Thyroid gland (tissue), 4 donors: Measurements from ENCODE around the gene PUSL1. TPM values are rescaled to one million over a fixed set of nuclear protein-coding genes. Genes with fewer than 3 reads are reported as not detected.

Source experiments
- DNase-seq, 2 donors: peaks; one replicate each; pipeline ENCODE4 v3.0.0-alpha.2; 2019
- H3K27ac ChIP-seq, 3 donors: fragments of 200-600 bp; sonication (generic); 1 replicate in 2 of 3; 2 replicates in 1 of 3; pipeline ENCODE4 v1.5.1; 2016 to 2019; ENCODE audit warnings: mild to moderate bottlenecking in 1 of 3, moderate library complexity in 1 of 3
- H3K27me3 ChIP-seq: fragments of 200-600 bp; sonication (generic); one replicate; pipeline ENCODE4 v1.5.1; 2019
- H3K36me3 ChIP-seq, 2 donors: fragments of 200-600 bp; sonication (generic); one replicate each; pipeline ENCODE4 v1.5.1; 2016 to 2019
- H3K4me1 ChIP-seq, 2 donors: fragments of 200-600 bp; sonication (generic); one replicate each; pipeline ENCODE4 v1.5.1; 2017 to 2019
- H3K4me3 ChIP-seq, 3 donors: fragments of 200-600 bp; sonication (generic); replicated peaks in 1 of 3; 1 replicate in 2 of 3; 2 replicates in 1 of 3; pipeline ENCODE4 v1.5.1; 2016; ENCODE audit warnings: mild to moderate bottlenecking in 1 of 3
- H3K9me3 ChIP-seq: fragments of 200-600 bp; sonication (generic); one replicate; pipeline ENCODE4 v1.5.1; 2017
- POLR2A ChIP-seq, 2 donors: fragments of 450-650 bp; IDR thresholded peaks; one replicate each; pipeline ENCODE4 v1.6.1; 2017; ENCODE audit warnings: antibody characterized with exemption in 2 of 2, mild to moderate bottlenecking in 2 of 2, moderate library complexity in 1 of 2
- WGBS, 2 donors: methylation state at CpG; one replicate each; pipeline ENCODE4 v1.1.5; 2017; 5-methylcytosine and 5-hydroxymethylcytosine counted together
- intact Hi-C: fragments of 100-400 bp; cut with DNase I; formaldehyde crosslinking; loops from one replicate; pipeline ENCODE4 v1.15.1; 2023
- total RNA-seq, 4 donors: library from RNA; depleted of rRNA; stranded (reverse); fragments of >200 nt; gene quantifications; one replicate each; pipeline ENCODE4 v1.2.3, GENCODE V29; 2016
- TF ChIP-seq, protein P1 (sequence below), 6 experiments: fragments of 200-600 bp in 3 of 6; fragments of 450-650 bp in 3 of 6; sonication (generic) in 3 of 6; IDR thresholded peaks; one replicate each; pipeline ENCODE4 v1.5.1; 2016 to 2019; ENCODE audit warnings: antibody characterized with exemption in 6 of 6, mild to moderate bottlenecking in 2 of 6, inconsistent platforms in 1 of 6, moderate library complexity in 1 of 6

The PUSL1 gene
- total RNA-seq, 4 donors from 2014 or later: 24.0 to 41.4 (median 28.0) TPM

DNA sequence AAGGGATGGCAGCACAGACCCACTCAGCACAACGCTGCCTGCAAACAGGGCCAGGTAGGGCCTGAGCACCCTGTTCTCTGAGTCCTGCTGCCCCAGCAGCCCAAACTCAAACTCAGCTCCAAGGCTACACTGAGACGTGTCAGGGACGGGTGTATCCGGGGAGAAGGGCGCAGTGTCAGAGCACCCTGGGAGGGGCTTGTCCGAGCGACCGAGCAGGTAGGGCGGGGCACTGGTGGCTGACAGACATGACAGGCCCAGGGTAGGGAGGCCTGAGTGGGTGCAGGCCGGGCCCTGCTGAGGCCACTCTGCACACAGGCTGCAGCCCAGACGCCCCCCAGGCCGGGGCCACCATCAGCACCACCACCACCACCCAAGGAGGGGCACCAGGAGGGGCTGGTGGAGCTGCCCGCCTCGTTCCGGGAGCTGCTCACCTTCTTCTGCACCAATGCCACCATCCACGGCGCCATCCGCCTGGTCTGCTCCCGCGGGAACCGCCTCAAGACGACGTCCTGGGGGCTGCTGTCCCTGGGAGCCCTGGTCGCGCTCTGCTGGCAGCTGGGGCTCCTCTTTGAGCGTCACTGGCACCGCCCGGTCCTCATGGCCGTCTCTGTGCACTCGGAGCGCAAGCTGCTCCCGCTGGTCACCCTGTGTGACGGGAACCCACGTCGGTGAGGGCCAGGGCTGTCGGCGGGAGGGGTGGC, 22.6 kb upstream of the PUSL1 start:
- intact Hi-C loops: no loop called here
- WGBS, 2 donors: 22 to 42% methylated on average over 11 to 19 of the region's 37 CpGs

GRCh38 chr1:1286313-1287261, 21.8 kb upstream of the PUSL1 start:
- no peak for TF ChIP-seq POLR2A (IDR thresholded peaks at IDR 0.05)
- TF ChIP-seq, protein P1, sequence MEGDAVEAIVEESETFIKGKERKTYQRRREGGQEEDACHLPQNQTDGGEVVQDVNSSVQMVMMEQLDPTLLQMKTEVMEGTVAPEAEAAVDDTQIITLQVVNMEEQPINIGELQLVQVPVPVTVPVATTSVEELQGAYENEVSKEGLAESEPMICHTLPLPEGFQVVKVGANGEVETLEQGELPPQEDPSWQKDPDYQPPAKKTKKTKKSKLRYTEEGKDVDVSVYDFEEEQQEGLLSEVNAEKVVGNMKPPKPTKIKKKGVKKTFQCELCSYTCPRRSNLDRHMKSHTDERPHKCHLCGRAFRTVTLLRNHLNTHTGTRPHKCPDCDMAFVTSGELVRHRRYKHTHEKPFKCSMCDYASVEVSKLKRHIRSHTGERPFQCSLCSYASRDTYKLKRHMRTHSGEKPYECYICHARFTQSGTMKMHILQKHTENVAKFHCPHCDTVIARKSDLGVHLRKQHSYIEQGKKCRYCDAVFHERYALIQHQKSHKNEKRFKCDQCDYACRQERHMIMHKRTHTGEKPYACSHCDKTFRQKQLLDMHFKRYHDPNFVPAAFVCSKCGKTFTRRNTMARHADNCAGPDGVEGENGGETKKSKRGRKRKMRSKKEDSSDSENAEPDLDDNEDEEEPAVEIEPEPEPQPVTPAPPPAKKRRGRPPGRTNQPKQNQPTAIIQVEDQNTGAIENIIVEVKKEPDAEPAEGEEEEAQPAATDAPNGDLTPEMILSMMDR (IDR thresholded peaks at IDR 0.05): no peak
- Histone ChIP-seq H3K4me3 (no peak overlapping the region), H3K9me3 (no peaks in the 10 kb centered on the region), H3K27me3 (no peaks in the 10 kb centered on the region), H3K27ac (no peak overlapping the region), H3K4me1 (peaks cover 11 to 12% of the 10 kb centered on the region in 2 donors), H3K36me3 (no peaks in the 10 kb centered on the region)
- WGBS, 2 donors: 20 to 69% methylated on average over 1 to 13 of the region's 50 CpGs
- DNase-seq: no peak
- intact Hi-C loops: no loop called here

More for the DNA sequence above, 22.6 kb upstream of the PUSL1 start:
- no peak overlapping the region for H3K4me3 ChIP-seq
- TF ChIP-seq POLR2A (IDR thresholded peaks at IDR 0.05): no peak
- TF ChIP-seq, protein P1 (IDR thresholded peaks at IDR 0.05): no peak
- no peaks in the 10 kb centered on the region for H3K9me3 ChIP-seq
- no peaks in the 10 kb centered on the region for H3K36me3 ChIP-seq
- no peak overlapping the region for H3K27ac ChIP-seq
- DNase-seq: no peak
- peaks cover 6 to 11% of the 10 kb centered on the region in 2 donors for H3K4me1 ChIP-seq
- no peaks in the 10 kb centered on the region for H3K27me3 ChIP-seq

- Histone ChIP-seq H3K4me1 (peaks cover 6 to 9% of the 10 kb centered on the region in 2 donors), H3K9me3 (no peaks in the 10 kb centered on the region), H3K27ac (no peak overlapping the region), H3K36me3 (no peaks in the 10 kb centered on the region), H3K4me3 (no peak overlapping the region), H3K27me3 (no peaks in the 10 kb centered on the region)
- intact Hi-C loops: no loop called here
- WGBS, 2 donors: 73 to 84% methylated on average over 13 to 15 of the region's 46 CpGs
- TF ChIP-seq, protein P1 (IDR thresholded peaks at IDR 0.05): no peak
- TF ChIP-seq POLR2A (IDR thresholded peaks at IDR 0.05): no peak
- no peak for DNase-seq
Measured at GRCh38 chr1:1287288-1288110, 20.9 kb upstream of the PUSL1 start.

DNA sequence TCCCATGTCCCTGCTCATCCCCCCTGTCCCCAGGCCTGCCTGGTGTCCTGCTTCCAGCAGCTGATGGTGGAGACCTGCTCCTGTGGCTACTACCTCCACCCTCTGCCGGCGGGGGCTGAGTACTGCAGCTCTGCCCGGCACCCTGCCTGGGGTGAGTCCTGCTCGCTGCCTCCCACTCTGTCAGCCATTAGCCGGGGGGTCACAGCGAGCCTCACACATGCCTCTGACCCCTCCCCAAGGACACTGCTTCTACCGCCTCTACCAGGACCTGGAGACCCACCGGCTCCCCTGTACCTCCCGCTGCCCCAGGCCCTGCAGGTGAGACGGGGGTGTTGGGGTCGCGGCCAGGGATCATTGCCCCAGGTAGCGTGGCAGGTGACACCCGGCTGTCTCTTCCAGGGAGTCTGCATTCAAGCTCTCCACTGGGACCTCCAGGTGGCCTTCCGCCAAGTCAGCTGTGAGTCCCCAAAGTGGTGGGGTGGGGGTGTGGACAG, 18.1 kb upstream of the PUSL1 start:
- H3K9me3 ChIP-seq: no peaks in the 10 kb centered on the region
- no peak overlapping the region for H3K27ac ChIP-seq
- peak in 1 of 2 donors; percentile 48 for DNase-seq
- no peak for TF ChIP-seq POLR2A (IDR thresholded peaks at IDR 0.05)
- TF ChIP-seq, protein P1 (IDR thresholded peaks at IDR 0.05): peak in 4 of 6 experiments; percentile 13 to 45 (median 41)
- no peaks in the 10 kb centered on the region for H3K36me3 ChIP-seq
- H3K4me3 ChIP-seq: no peak overlapping the region
- WGBS, 2 donors: 19 to 90% methylated on average over 4 of the region's 15 CpGs
- no peaks in the 10 kb centered on the region for H3K27me3 ChIP-seq
- intact Hi-C loops: loop anchor here (2.0 to 10.0 kb wide), 2 partner anchors 167 to 315 kb away; no protein-coding TSS in a partner anchor
- H3K4me1 ChIP-seq: peaks cover 6 to 9% of the 10 kb centered on the region in 2 donors
